ENCODE data around the gene CASP3.
"Not testable (repeated sequence)": the region's sequence is repeated elsewhere in the genome, so short reads cannot be mapped to it uniquely, and the experiment has no call there.

The CASP3 gene

DNA sequence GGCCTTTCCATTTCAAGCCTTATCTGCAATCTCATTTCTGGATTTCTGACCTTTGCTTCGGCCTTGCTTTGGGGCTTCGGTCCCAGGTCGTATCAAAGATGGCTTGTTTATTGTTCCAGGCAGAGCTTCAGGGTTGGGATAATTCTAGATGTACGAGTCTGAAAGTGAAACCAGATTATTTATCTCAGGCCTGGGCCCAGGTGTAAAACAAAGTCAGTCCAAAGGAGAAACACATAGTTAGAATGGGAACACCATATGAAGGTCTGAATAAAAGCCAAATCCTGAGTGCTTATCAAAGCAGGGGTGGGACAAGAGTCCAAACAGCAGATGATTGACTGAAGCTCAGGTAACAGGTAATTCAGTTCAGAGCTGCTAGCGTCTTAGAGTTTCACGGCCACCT lies 17.4 kb upstream of the CASP3 start:
- DNase-seq: no peak
- H3K4me3 ChIP-seq (ENCODE audit: control insufficient read depth in 1 of 7, extremely low read depth in 1 of 7, insufficient read depth in 4 of 7, low read depth in 2 of 7, low read length in 6 of 7): no peak overlapping the region
- CTCF ChIA-PET: interaction anchor here (3.1 kb wide), 1 partner anchor 18 kb away, joined by 9 read pairs; no protein-coding TSS in a partner anchor
- 98% methylated on average over 6 of the region's 6 CpGs for WGBS (ENCODE audit: insufficient coverage)
- H3K4me1 ChIP-seq (ENCODE audit: control extremely low read depth in 1 of 4, control insufficient read depth in 4 of 4, insufficient read depth in 4 of 4, low read length in 3 of 4): peaks cover 8 to 40% (median 18%) of the 10 kb centered on the region in 4 experiments
- H3K36me3 ChIP-seq (ENCODE audit: control insufficient read depth in 4 of 4, insufficient read depth in 4 of 4, low read length in 3 of 4): peaks cover 5 to 43% (median 23%) of the 10 kb centered on the region in 4 experiments
- H3K27me3 ChIP-seq (replicated peaks in 2 of 5; ENCODE audit: control insufficient read depth in 4 of 5, insufficient read depth in 5 of 5, low read length in 4 of 5): no peaks in the 10 kb centered on the region
- H3K9me3 ChIP-seq (ENCODE audit: control extremely low read depth in 1 of 5, control insufficient read depth in 4 of 5, insufficient read depth in 2 of 5, low read depth in 1 of 5, low read length in 4 of 5): no peaks in the 10 kb centered on the region
- no peak overlapping the region for H3K27ac ChIP-seq (ENCODE audit: insufficient read depth in 1 of 2, low read depth in 1 of 2, low read length in 2 of 2, poor library complexity in 1 of 2, severe bottlenecking in 2 of 2)
- POLR2A ChIA-PET: interaction anchor here (0.7 kb wide), 1 partner anchor 18 kb away, joined by 3 read pairs; no protein-coding TSS in a partner anchor

DNA sequence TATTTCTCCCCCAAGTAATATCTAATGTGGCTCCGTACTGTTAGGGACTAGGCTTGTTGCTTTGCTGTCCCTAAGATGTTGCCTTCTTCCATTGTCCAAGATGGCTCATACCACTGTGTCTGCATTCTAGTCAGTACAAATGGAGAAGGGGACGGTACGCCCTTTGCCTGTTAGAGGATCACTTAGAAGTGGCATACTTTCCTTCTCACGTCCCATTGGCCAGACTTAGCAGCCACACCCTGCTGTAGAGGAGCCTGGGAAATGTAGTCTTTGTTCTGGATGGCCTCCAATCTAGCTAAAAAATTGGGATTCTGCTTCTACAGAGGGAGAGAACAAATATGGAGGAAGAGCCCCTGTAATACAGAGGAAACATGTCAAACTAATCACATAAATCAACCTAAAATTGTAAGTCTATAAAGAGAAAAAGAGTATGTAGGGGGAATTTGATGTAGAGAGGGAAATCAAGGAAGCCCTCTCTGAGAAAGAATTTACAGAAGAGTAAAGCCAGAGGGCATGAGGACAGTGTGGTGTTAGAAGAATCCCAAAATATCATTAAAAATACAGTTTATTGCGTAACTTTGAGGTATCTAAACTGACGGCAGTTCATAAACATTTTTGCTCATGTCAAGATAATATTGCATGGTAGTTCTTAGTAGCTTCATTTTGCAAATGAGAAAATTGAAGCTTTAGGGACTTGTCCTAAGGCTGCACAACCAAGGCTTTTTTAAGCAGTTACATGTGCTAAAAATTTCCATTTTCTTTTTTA lies 15.4 kb upstream of the CASP3 start:
- CTCF ChIA-PET: interaction anchor here (1.4 to 3.1 kb wide), 3 partner anchors 10 to 23 kb away, joined by 3 to 9 read pairs (median 5); no protein-coding TSS in a partner anchor
- WGBS (ENCODE audit: insufficient coverage): 59% methylated on average over 4 of the region's 6 CpGs
- peak; percentile 36 to 65 (median 53) for DNase-seq
- H3K9me3 ChIP-seq (ENCODE audit: control extremely low read depth in 1 of 5, control insufficient read depth in 4 of 5, insufficient read depth in 2 of 5, low read depth in 1 of 5, low read length in 4 of 5): no peaks in the 10 kb centered on the region
- H3K4me3 ChIP-seq (ENCODE audit: control insufficient read depth in 1 of 7, extremely low read depth in 1 of 7, insufficient read depth in 4 of 7, low read depth in 2 of 7, low read length in 6 of 7): peak overlapping the region in 1 of 7 experiments; percentile 7
- H3K4me1 ChIP-seq (ENCODE audit: control extremely low read depth in 1 of 4, control insufficient read depth in 4 of 4, insufficient read depth in 4 of 4, low read length in 3 of 4): peaks cover 8 to 35% (median 16%) of the 10 kb centered on the region in 4 experiments
- POLR2A ChIA-PET: no interaction called here
- H3K27me3 ChIP-seq (replicated peaks in 2 of 5; ENCODE audit: control insufficient read depth in 4 of 5, insufficient read depth in 5 of 5, low read length in 4 of 5): no peaks in the 10 kb centered on the region
- peaks cover 8 to 37% (median 28%) of the 10 kb centered on the region in 4 experiments for H3K36me3 ChIP-seq (ENCODE audit: control insufficient read depth in 4 of 4, insufficient read depth in 4 of 4, low read length in 3 of 4)
- H3K27ac ChIP-seq (ENCODE audit: insufficient read depth in 1 of 2, low read depth in 1 of 2, low read length in 2 of 2, poor library complexity in 1 of 2, severe bottlenecking in 2 of 2): no peak overlapping the region

DNA sequence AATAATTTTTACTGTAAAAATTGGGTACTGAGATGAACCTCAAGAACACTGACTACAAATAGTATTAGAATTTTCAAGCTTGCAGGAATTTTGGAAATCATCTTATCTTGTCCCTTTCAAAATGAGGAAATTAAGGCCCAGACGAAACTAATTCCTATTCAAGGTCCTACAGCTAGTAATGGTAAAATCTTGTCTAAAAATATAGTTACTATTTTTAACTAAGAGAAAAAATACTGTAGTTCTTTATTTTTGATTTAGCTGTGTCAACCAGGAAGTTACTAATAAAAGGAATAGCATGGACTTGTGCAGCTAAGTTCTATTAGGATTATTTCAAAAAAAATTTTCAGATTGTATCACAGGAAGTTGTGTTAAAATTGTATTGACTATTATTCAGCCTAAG lies 13.0 kb upstream of the CASP3 start:
- Histone ChIP-seq H3K9me3 (ENCODE audit: control extremely low read depth in 1 of 5, control insufficient read depth in 4 of 5, insufficient read depth in 2 of 5, low read depth in 1 of 5, low read length in 4 of 5) (no peaks in the 10 kb centered on the region), H3K36me3 (ENCODE audit: control insufficient read depth in 4 of 4, insufficient read depth in 4 of 4, low read length in 3 of 4) (peaks cover 8 to 21% (median 20%) of the 10 kb centered on the region in 4 experiments), H3K4me1 (ENCODE audit: control extremely low read depth in 1 of 4, control insufficient read depth in 4 of 4, insufficient read depth in 4 of 4, low read length in 3 of 4) (peaks cover 0 to 16% (median 2%) of the 10 kb centered on the region in 4 experiments), H3K27ac (ENCODE audit: insufficient read depth in 1 of 2, low read depth in 1 of 2, low read length in 2 of 2, poor library complexity in 1 of 2, severe bottlenecking in 2 of 2) (no peak overlapping the region), H3K4me3 (ENCODE audit: control insufficient read depth in 1 of 7, extremely low read depth in 1 of 7, insufficient read depth in 4 of 7, low read depth in 2 of 7, low read length in 6 of 7) (no peak overlapping the region), H3K27me3 (replicated peaks in 2 of 5; ENCODE audit: control insufficient read depth in 4 of 5, insufficient read depth in 5 of 5, low read length in 4 of 5) (no peaks in the 10 kb centered on the region)
- POLR2A ChIA-PET: no interaction called here
- WGBS (ENCODE audit: insufficient coverage): no CpG with 5 or more reads among the region's 1 CpG
- no peak for DNase-seq
- CTCF ChIA-PET: interaction anchor here (0.9 to 1.4 kb wide), 2 partner anchors 12 to 14 kb away, joined by 3 read pairs; no protein-coding TSS in a partner anchor

DNA sequence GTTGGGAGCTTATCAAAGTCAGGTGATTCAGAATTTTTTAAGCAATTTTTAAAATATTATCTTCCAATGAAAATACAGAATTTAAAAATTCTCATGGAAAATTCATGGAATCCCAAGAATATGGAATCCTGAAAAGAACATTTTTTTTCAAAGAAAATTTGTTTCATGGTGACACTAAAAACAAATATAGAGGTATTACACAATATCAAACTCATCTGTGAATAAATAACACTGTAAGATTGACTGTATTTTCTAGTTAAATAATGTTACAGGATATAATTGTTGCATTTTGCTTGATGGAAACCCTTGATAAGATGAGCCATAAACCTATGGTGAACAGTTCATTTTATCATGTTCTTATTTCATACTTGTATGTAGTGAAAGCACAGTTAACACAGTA lies 11.7 kb upstream of the CASP3 start:
- Histone ChIP-seq H3K4me1 (ENCODE audit: control extremely low read depth in 1 of 4, control insufficient read depth in 4 of 4, insufficient read depth in 4 of 4, low read length in 3 of 4) (peaks cover 0 to 16% (median 2%) of the 10 kb centered on the region in 4 experiments), H3K4me3 (ENCODE audit: control insufficient read depth in 1 of 7, extremely low read depth in 1 of 7, insufficient read depth in 4 of 7, low read depth in 2 of 7, low read length in 6 of 7) (no peak overlapping the region), H3K36me3 (ENCODE audit: control insufficient read depth in 4 of 4, insufficient read depth in 4 of 4, low read length in 3 of 4) (peaks cover 7 to 16% (median 14%) of the 10 kb centered on the region in 4 experiments), H3K27ac (ENCODE audit: insufficient read depth in 1 of 2, low read depth in 1 of 2, low read length in 2 of 2, poor library complexity in 1 of 2, severe bottlenecking in 2 of 2) (no peak overlapping the region), H3K9me3 (ENCODE audit: control extremely low read depth in 1 of 5, control insufficient read depth in 4 of 5, insufficient read depth in 2 of 5, low read depth in 1 of 5, low read length in 4 of 5) (no peaks in the 10 kb centered on the region), H3K27me3 (replicated peaks in 2 of 5; ENCODE audit: control insufficient read depth in 4 of 5, insufficient read depth in 5 of 5, low read length in 4 of 5) (no peaks in the 10 kb centered on the region)
- ChIA-PET CTCF (interaction anchor here (1.0 kb wide), 1 partner anchor 80 kb away, joined by 4 read pairs; no protein-coding TSS in a partner anchor), POLR2A (no interaction called here)
- DNase-seq: no peak

DNA sequence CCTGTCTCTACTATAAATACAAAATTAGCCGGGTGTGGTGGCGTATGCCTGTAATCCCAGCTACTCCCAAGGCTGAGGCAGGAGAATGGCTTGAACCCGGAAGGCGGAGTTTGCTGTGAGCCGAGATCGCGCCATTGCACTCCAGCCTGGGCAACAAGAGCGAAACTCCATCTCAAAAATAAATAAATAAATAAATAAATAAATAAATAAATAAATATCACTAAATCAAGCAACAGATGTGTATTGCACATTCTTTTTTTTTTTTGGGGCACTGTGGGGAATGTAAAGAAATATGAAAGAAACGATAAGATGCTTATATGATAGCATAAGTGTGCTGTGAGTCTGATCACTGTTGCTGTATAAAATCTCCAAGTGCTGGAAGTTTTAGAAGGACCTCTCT lies 8.6 kb upstream of the CASP3 start:
- H3K36me3 ChIP-seq (ENCODE audit: control insufficient read depth in 4 of 4, insufficient read depth in 4 of 4, low read length in 3 of 4): peaks cover 7 to 17% (median 10%) of the 10 kb centered on the region in 4 experiments
- H3K4me1 ChIP-seq (ENCODE audit: control extremely low read depth in 1 of 4, control insufficient read depth in 4 of 4, insufficient read depth in 4 of 4, low read length in 3 of 4); DNase-seq; H3K9me3 ChIP-seq (ENCODE audit: control extremely low read depth in 1 of 5, control insufficient read depth in 4 of 5, insufficient read depth in 2 of 5, low read depth in 1 of 5, low read length in 4 of 5); H3K27ac ChIP-seq (ENCODE audit: insufficient read depth in 1 of 2, low read depth in 1 of 2, low read length in 2 of 2, poor library complexity in 1 of 2, severe bottlenecking in 2 of 2); H3K27me3 ChIP-seq (replicated peaks in 2 of 5; ENCODE audit: control insufficient read depth in 4 of 5, insufficient read depth in 5 of 5, low read length in 4 of 5); H3K4me3 ChIP-seq (ENCODE audit: control insufficient read depth in 1 of 7, extremely low read depth in 1 of 7, insufficient read depth in 4 of 7, low read depth in 2 of 7, low read length in 6 of 7): not testable (repeated sequence)
- ChIA-PET POLR2A (interaction anchor here (0.5 kb wide), 1 partner anchor 248 kb away, joined by 3 read pairs; no protein-coding TSS in a partner anchor), CTCF (interaction anchor here (1.0 kb wide), 1 partner anchor 11 kb away, joined by 3 read pairs; no protein-coding TSS in a partner anchor)
- WGBS (ENCODE audit: insufficient coverage): 100% methylated on average over 1 of the region's 9 CpGs

DNA sequence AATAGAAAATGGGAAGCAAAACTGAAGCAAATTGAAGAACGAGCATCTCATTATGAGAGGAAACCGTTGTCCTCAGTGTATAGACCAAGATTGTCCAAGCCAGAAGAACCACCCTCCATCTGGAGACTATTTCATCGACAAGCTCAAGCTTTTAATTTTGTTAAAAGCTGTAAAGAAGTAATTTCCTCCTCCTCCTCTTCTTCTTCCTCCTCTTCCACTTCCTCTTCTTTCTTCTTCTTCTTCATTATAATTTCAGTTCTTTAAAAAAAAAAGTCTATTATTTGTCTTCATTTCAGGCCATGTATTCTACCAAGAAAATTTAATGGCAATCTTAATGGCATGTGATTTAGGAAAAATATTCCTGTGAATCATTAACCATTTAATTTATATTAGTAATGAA lies 7.9 kb upstream of the CASP3 start:
- Histone ChIP-seq H3K4me1 (ENCODE audit: control extremely low read depth in 1 of 4, control insufficient read depth in 4 of 4, insufficient read depth in 4 of 4, low read length in 3 of 4) (peaks cover 0 to 2% (median under 1%) of the 10 kb centered on the region in 4 experiments), H3K36me3 (ENCODE audit: control insufficient read depth in 4 of 4, insufficient read depth in 4 of 4, low read length in 3 of 4) (peaks cover 7 to 17% (median 10%) of the 10 kb centered on the region in 4 experiments), H3K9me3 (ENCODE audit: control extremely low read depth in 1 of 5, control insufficient read depth in 4 of 5, insufficient read depth in 2 of 5, low read depth in 1 of 5, low read length in 4 of 5) (no peaks in the 10 kb centered on the region), H3K4me3 (ENCODE audit: control insufficient read depth in 1 of 7, extremely low read depth in 1 of 7, insufficient read depth in 4 of 7, low read depth in 2 of 7, low read length in 6 of 7) (no peak overlapping the region), H3K27ac (ENCODE audit: insufficient read depth in 1 of 2, low read depth in 1 of 2, low read length in 2 of 2, poor library complexity in 1 of 2, severe bottlenecking in 2 of 2) (no peak overlapping the region), H3K27me3 (replicated peaks in 2 of 5; ENCODE audit: control insufficient read depth in 4 of 5, insufficient read depth in 5 of 5, low read length in 4 of 5) (no peaks in the 10 kb centered on the region)
- WGBS (ENCODE audit: insufficient coverage): 93% methylated on average over 2 of the region's 3 CpGs
- ChIA-PET CTCF (no interaction called here), POLR2A (no interaction called here)
- no peak for DNase-seq
